ENCODE results near the gene PKP4. TPM values are rescaled to one million over a fixed set of nuclear protein-coding genes. Genes with fewer than 3 reads are reported as not detected.

The PKP4 gene
- total and polyA plus RNA-seq, 2 donors from 2014 or later = 120 to 243 TPM

GRCh38 chr2:158649846-158650245 lies 193.1 kb downstream of the PKP4 start:
- FAIRE-seq = no peak
- Histone ChIP-seq H3K36me3 (ENCODE audit: control insufficient read depth in 2 of 3, insufficient read depth in 3 of 3, low read length in 3 of 3) (peaks cover 0 to 12% (median 10%) of the 10 kb centered on the region in 3 donors), H3K4me3 (ENCODE audit: low read length in 3 of 3) (no peak overlapping the region), H3K4me1 (ENCODE audit: control insufficient read depth in 2 of 3, insufficient read depth in 2 of 3, low read depth in 1 of 3, low read length in 3 of 3) (no peaks in the 10 kb centered on the region), H3K9me3 (ENCODE audit: control insufficient read depth in 2 of 3, insufficient read depth in 1 of 3, low read length in 3 of 3) (no peaks in the 10 kb centered on the region), H3K27me3 (ENCODE audit: control insufficient read depth, insufficient read depth, low read length) (no peaks in the 10 kb centered on the region), H3K9ac (ENCODE audit: low read length in 3 of 3) (no peak overlapping the region), H3K27ac (ENCODE audit: low read depth in 2 of 2, low read length in 2 of 2) (no peak overlapping the region)
- no peak for DNase-seq
- TF ChIP-seq CTCF (IDR thresholded peaks at IDR 0.05; ENCODE audit: borderline replicate concordance, extremely low read depth, insufficient read depth) = no peak
- intact Hi-C loops (cut with DNase I) = no loop called here

GRCh38 chr2:158650646-158651357 lies 194.1 kb downstream of the PKP4 start:
- Histone ChIP-seq H3K4me1 (ENCODE audit: control insufficient read depth in 2 of 3, insufficient read depth in 2 of 3, low read depth in 1 of 3, low read length in 3 of 3) (no peaks in the 10 kb centered on the region), H3K9me3 (ENCODE audit: control insufficient read depth in 2 of 3, insufficient read depth in 1 of 3, low read length in 3 of 3) (no peaks in the 10 kb centered on the region), H3K4me3 (ENCODE audit: low read length in 3 of 3) (no peak overlapping the region), H3K27me3 (ENCODE audit: control insufficient read depth, insufficient read depth, low read length) (no peaks in the 10 kb centered on the region), H3K9ac (ENCODE audit: low read length in 3 of 3) (no peak overlapping the region), H3K27ac (ENCODE audit: low read depth in 2 of 2, low read length in 2 of 2) (no peak overlapping the region), H3K36me3 (ENCODE audit: control insufficient read depth in 2 of 3, insufficient read depth in 3 of 3, low read length in 3 of 3) (peaks cover 0 to 14% (median 9%) of the 10 kb centered on the region in 3 donors)
- FAIRE-seq = no peak
- intact Hi-C loops (cut with DNase I) = no loop called here
- no peak for TF ChIP-seq CTCF (IDR thresholded peaks at IDR 0.05; ENCODE audit: borderline replicate concordance, extremely low read depth, insufficient read depth)
- no peak for DNase-seq

- intact Hi-C loops (cut with DNase I) = no loop called here
- TF ChIP-seq CTCF (IDR thresholded peaks at IDR 0.05; ENCODE audit: borderline replicate concordance, extremely low read depth, insufficient read depth) = no peak
- H3K4me1 ChIP-seq (ENCODE audit: control insufficient read depth in 2 of 3, insufficient read depth in 2 of 3, low read depth in 1 of 3, low read length in 3 of 3) = no peaks in the 10 kb centered on the region
- no peak overlapping the region for H3K27ac ChIP-seq (ENCODE audit: low read depth in 2 of 2, low read length in 2 of 2)
- no peaks in the 10 kb centered on the region for H3K9me3 ChIP-seq (ENCODE audit: control insufficient read depth in 2 of 3, insufficient read depth in 1 of 3, low read length in 3 of 3)
- no peak overlapping the region for H3K9ac ChIP-seq (ENCODE audit: low read length in 3 of 3)
- FAIRE-seq (no peak), DNase-seq (no peak)
- H3K36me3 ChIP-seq (ENCODE audit: control insufficient read depth in 2 of 3, insufficient read depth in 3 of 3, low read length in 3 of 3) = peaks cover 0 to 14% (median 9%) of the 10 kb centered on the region in 3 donors
- H3K4me3 ChIP-seq (ENCODE audit: low read length in 3 of 3) = no peak overlapping the region
- H3K27me3 ChIP-seq (ENCODE audit: control insufficient read depth, insufficient read depth, low read length) = no peaks in the 10 kb centered on the region
These were observed 194.8 kb downstream of the PKP4 start for GRCh38 chr2:158651358-158652057.
